HG02571 (cell line): ENCODE measurements around the gene RAPSN.

Experiments
- ATAC-seq: cut with Tn5 transposase; IDR thresholded peaks from one replicate; pipeline ENCODE4 v1.9.1; 2021; ENCODE audit warnings: mild to moderate bottlenecking, moderate library complexity; ENCODE audit not compliant: unreplicated experiment

Gene RAPSN

GRCh38 chr11:47409440-47410369 is 39.2 kb downstream of the RAPSN start:
- no peak for ATAC-seq

DNA sequence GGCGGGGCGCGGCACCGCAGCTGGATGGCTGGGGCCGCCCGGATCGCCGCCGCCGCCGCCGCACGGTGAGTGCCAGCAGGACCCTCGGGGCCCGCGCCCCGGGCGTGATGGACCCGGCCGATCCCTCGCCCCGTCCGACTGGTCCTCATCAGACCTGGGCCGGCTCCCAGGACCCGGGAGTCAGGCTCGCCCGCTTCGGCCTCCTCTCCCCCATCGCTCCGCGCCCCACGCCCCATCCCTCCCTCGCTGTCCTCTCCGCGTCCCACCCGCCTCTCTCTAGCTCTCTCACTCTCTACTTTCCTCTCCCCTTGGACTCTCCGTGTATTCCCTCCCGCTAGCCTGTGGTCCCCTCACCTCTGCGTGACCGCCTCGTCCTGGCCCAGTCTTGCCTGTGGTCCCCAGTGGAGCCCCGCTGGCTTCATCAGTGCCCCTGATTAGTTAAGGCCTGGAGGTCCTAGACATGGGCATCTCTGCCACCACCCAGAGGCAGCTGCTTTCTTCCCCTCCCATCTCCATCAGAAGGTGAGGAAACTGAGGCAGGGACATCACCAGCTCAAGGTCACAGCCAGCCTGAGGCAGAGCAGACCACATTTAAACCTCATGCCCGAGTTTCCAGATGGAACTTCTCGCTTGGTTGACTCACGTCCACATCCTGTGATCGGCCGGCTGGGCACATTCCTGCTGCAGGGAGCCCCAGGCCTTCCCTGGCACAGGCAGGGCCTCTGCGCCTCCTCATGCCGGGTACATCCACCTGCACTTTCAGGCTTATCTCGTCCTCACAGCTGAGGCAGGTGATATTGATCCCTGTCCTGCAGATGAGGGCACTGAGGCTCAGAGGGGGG is 40.1 kb downstream of the RAPSN start:
- no peak for ATAC-seq

- ATAC-seq: peak; percentile 80
These were observed 41.0 kb downstream of the RAPSN start, which contains the start of gene SLC39A13 for GRCh38 chr11:47407746-47408590. Gene SLC39A13 (plus strand): TSS chr11:47408590. CDS start chr11:47410095, 1,505 bp downstream.

GRCh38 chr11:47406896-47407745 is 41.8 kb downstream of the RAPSN start:
- no peak for ATAC-seq

DNA sequence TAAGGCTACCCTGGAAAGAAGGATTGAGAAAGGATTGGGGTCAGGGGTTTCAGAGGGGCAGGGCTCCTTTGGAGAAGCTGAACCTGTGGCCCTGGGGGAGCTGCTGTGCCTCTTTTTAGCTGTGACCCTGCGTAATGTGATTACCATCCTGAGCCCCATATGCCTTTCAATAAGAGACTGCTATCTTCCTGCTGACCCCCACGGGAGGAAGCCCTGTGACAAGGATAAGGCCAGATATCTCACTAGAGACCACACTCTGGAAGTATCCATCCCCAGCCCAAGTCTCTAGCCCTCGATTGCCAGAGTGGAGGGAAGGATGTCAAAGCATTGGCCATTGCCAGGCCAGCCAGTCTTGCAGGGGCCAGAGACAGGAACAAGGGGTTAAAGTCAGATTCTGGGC is 45.4 kb downstream of the RAPSN start:
- no peak for ATAC-seq

GRCh38 chr11:47403135-47403534 is 45.8 kb downstream of the RAPSN start:
- ATAC-seq: no peak

DNA sequence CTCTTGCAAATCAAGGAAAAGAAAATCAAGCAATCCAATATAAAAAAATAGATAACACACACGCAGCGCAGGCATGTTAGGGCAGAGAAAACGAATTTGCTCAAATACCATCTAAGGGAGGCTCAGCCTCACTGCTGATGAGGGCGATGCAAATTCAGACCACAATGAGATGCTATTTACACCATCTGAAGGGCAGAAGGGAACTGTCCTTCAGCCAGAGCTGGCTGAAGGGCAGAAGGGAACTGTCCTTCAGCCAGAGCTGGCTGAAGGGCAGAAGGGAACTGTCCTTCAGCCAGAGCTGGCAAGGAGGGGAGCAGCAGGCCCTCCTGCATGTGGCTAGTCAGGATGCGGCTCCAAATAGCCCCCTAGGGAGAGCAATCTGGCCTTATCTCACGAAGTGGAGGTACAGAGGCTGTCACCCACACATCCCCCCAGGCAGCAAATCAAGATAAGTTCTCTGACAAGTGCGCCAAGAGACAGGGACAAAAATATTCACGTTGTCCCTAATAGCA is 48.1 kb downstream of the RAPSN start:
- peak; percentile 63 for ATAC-seq

DNA sequence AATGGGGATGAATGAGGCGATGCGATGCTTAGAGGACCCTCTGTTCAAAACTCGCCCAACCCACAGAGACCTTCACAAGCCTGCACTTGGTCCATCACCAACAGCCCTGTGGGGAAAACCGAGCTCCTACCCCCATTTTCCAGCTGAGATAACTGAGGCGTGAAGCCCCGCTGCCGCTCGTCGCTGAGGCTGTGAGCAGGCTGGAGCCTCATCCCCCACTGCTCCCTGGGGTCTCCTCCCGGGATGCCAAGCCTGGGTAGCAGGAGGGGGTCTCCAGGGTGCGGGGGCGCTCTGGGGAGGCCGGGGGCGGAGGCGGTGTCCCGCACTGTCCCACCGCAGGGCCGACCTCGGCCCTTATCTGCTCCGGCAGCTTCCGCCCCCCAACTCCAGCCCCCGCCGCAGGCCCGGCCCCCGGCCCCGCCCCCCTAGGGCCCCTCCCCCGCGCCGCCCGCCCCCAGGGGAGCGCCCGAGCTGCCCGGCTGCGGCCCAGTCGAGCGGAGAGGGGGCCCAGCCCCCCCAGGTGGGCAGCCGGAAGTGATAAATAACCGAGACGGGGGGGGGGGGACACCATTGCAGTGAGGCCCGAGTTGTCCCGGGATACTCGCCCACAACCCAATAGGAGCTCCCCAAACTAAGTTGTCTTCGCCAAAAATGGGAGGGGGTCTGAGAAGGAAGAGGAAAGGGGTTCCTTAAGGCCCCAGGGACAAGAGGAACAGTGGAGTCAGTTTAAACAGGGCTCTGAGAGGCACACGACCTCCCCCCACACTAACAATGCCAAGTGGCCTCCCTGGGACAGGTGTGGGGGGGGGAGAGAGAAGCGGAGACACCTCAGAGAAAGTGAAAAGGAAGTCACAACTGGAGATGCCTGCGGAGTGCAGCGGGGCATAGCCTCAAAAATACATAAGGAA is 48.8 kb downstream of the RAPSN start:
- peak; percentile 54 for ATAC-seq

DNA sequence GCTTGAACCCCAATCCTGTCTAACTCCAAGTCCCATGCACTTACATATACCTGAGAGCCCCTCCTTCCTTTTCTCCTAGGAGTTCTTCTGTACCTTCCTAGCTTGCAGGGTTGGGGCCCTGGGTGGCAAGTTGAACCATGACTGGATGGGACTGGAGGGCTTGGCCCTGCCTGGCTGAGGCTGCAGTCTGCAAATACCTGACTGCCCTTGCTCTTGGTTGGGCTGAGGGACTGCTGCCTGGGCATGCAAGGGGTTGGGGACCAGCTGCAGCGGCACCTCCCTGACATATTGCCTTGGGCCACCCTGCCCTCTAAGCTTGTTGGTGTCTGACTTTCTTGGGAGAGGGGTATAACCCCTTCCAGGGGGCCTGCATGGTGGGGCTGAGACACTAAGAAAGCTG is 50.4 kb downstream of the RAPSN start:
- no peak for ATAC-seq

DNA sequence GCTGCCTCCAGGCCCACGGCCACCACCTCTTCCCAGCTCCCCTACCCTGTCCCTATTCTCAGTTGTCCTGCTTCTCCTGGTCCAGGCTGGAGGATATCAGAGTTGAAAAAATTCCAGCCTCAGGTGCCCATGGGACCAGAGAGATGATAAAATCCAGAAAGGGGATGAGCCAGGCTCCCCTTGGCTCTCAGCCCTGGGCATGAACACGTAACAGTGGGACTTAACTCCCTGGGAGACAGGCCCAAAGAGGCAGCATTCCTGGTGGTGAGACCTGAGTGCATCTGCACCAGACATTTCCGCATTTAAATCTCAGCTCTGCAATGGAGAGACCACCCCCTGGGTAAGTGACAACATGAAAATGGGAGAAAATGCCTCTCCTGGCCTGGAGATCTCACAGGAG is 50.9 kb downstream of the RAPSN start:
- ATAC-seq: no peak

DNA sequence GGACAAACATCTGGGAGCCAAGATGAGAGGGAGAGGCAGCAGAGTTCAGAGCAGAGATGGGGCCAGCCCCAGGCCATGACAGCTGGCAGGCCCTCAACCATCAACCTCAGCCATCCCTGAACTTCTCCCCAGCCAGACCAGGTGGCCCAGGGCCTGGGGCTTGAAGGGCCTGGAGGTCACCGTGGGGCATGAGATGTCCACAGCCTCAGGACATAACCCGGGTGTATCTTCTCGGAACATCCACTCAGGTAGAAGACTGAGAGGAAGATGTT is 53.0 kb downstream of the RAPSN start:
- no peak for ATAC-seq

DNA sequence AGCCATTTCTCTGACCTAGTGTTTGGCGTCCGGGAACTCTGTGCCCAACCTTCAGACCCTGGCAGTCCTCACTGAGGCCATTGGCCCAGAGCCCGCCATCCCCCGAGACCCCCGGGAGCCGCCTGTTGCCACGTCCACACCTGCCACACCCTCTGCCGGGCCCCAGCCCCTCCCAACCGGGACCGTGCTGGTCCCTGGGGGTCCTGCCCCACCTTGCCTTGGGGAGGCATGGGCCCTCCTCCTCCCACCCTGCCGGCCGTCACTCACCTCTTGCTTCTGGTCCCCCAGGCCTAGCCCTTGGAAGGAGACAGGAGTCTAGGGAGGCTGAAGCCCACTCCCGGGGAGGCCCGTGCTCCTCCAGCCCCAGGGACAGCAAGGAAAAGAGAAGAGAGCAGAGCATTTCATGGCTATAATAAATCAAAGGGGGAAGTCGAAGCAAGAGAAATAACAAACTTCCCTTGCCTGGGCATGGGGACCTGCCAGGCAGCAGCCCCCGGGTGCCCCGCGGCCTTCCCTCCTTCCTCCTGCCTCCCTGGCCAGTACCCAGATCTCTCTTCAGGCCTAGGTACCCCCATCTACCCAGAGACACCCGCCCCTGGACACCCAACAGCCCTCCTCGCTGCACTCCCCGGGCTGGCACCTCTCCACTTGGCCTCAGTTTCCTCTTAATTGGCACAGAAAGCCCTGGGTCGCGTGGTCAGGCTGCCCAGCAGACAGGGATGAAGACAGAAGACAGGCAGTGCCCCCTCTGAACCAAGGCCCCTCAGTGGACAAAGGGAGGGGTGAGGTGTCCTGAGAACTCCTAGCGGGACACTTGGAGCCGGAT is 53.5 kb downstream of the RAPSN start:
- ATAC-seq: no peak

DNA sequence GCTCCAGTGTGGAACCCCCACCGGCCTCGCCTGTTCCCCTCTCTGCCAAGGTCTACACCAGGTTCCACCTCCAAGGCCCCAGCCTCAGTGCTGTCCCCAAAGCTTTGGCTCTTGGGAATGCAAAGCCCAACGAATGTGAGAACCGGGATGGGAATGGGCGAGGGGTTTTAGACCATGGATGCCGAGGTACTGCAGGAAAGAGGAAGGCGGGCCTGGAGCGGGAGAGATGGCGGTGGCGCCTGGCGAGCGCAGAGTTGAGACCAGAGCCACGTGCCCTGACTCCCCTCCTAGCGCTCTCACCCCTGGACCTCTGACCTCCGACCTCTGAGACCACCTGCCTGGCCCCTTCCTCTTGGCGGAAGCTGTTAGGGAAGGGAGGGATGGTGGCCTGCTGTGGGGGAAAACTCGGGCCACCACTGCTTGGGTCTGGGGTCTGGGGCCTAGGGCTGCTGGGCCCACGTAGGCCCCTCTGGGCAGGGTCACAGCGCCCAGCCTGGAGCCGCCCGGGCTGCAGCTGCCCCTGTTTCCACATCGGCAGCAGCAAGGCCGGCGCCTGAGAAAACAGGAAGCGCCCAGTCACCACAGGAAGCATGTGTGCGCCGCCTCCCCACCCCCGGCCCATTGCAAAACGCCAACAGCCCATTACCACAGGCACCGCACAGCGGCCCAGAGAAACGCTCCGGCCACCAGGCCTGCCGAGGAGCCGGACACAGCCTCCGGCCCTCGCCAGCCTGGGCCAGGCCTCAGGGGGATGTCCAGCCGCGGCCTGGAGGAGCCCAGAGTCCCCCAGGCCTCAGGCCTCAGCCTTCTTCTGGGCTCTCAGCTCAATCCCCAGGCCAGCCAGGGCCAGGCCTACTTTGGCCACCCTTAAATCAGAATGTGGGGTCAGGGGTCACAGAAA is 54.4 kb downstream of the RAPSN start:
- no peak for ATAC-seq

GRCh38 chr11:47394050-47394321 is 55.0 kb downstream of the RAPSN start:
- no peak for ATAC-seq

GRCh38 chr11:47393163-47394049 is 55.5 kb downstream of the RAPSN start:
- ATAC-seq: no peak

DNA sequence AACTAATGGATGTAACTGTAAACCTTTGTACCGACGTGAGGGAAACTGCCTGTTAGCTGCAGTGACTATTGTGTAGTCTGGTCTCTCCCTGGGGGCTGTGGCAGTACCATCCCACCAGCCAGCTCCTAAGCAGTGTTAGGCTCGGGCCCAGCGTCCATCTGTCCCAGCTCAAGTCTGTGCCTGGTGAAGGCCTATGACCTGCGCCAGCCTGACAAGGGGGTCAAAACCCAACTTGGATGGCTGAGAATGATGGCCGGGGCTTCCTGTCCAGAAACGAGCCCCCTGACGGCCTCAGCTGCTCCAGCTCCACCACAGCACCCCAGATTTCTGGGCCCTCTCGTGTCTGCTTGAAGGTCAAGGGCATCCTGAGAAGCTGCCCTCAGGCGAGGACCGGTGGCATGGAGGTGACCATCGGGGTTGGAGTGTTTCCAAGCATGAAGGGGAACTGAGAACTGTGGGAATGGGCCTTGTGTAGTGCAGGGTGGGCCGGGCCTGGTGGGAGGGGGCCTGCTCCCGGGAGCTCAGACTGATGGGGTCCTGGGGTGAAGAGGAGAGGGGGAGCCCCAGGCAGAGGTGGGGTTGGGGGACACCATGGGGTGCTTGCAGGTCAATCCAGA is 56.3 kb downstream of the RAPSN start:
- ATAC-seq: no peak
